HEK293 (cell line): ENCODE data around the gene PHF20.

Source experiments
- CTCF ChIA-PET: fragments of 350-600 bp; formaldehyde crosslinking; extraction: SDS; loops from one replicate; lab custom pipeline; 2021; ENCODE audit warnings: antibody characterized with exemption; lab: Yijun Ruan, JAX
- POLR2A ChIA-PET: fragments of 300-600 bp; formaldehyde crosslinking; extraction: SDS; loops from one replicate; lab custom pipeline; 2020; ENCODE audit warnings: antibody characterized with exemption, inconsistent platforms; lab: Yijun Ruan, JAX
- H3K27ac ChIP-seq: fragments of 200-500 bp; sonication (Bioruptor generic); 2 replicates; pipeline ENCODE4 v1.5.1; 2014; ENCODE audit warnings: low read depth, low read length, control low read depth, inconsistent platforms; ENCODE audit errors: extremely low read depth
- H3K36me3 ChIP-seq, 2 experiments: fragments of 200-500 bp in 1 of 2; sonication (Bioruptor generic) in 1 of 2; 1 replicate in 1 of 2; 2 replicates in 1 of 2; pipeline ENCODE4 v1.5.1; 2014 to 2017; ENCODE audit warnings: inconsistent platforms in 2 of 2, low read length in 2 of 2; ENCODE audit not compliant: control insufficient read depth in 2 of 2, insufficient read depth in 1 of 2
- H3K4me1 ChIP-seq: fragments of 200-500 bp; sonication (Bioruptor generic); 2 replicates; pipeline ENCODE4 v1.5.1; 2014; ENCODE audit warnings: mild to moderate bottlenecking, low read length, inconsistent platforms; ENCODE audit not compliant: control insufficient read depth, insufficient read depth
- H3K4me3 ChIP-seq: 2 replicates; pipeline ENCODE4 v1.5.1; 2011; ENCODE audit warnings: low read depth, mild to moderate bottlenecking, control low read depth, low read length, moderate library complexity
- H3K9me3 ChIP-seq: fragments of 200-500 bp; sonication (Bioruptor generic); 2 replicates; pipeline ENCODE4 v1.5.1; 2014; ENCODE audit warnings: low read depth, low read length, inconsistent platforms; ENCODE audit not compliant: control insufficient read depth, insufficient read depth
- BCL6B ChIP-seq: fragments of 450-650 bp; formaldehyde crosslinking; IDR thresholded peaks from 2 replicates; pipeline ENCODE4 v1.5.1; 2017; ENCODE audit warnings: missing biosample characterization, missing genetic modification characterization
- OVOL3 ChIP-seq: fragments of 450-650 bp; formaldehyde crosslinking; IDR thresholded peaks from 2 replicates; pipeline ENCODE4 v1.5.1; 2016; ENCODE audit warnings: missing biosample characterization, missing genetic modification characterization
- PRDM2 ChIP-seq: fragments of 450-650 bp; formaldehyde crosslinking; IDR thresholded peaks from 2 replicates; pipeline ENCODE4 v1.5.1; 2016; ENCODE audit warnings: missing biosample characterization, missing genetic modification characterization, borderline replicate concordance
- PRDM6 ChIP-seq: fragments of 450-650 bp; formaldehyde crosslinking; IDR thresholded peaks from 2 replicates; pipeline ENCODE4 v1.5.1; 2017; ENCODE audit warnings: missing biosample characterization, missing genetic modification characterization
- ZNF202 ChIP-seq: fragments of 450-650 bp; formaldehyde crosslinking; IDR thresholded peaks from 2 replicates; pipeline ENCODE4 v1.5.1; 2016; ENCODE audit warnings: missing biosample characterization, missing genetic modification characterization, borderline replicate concordance
- ZNF311 ChIP-seq: fragments of 450-650 bp; formaldehyde crosslinking; IDR thresholded peaks from 2 replicates; pipeline ENCODE4 v1.5.1; 2017; ENCODE audit warnings: missing biosample characterization, missing genetic modification characterization, borderline replicate concordance
- ZNF473 ChIP-seq: fragments of 450-650 bp; formaldehyde crosslinking; IDR thresholded peaks from 2 replicates; pipeline ENCODE4 v1.5.1; 2017; ENCODE audit warnings: missing biosample characterization, missing genetic modification characterization
- ZNF555 ChIP-seq: fragments of 450-650 bp; formaldehyde crosslinking; conservative IDR thresholded peaks from 2 replicates; pipeline ENCODE4 v1.5.1; 2017; ENCODE audit warnings: missing biosample characterization, mild to moderate bottlenecking, missing genetic modification characterization, inconsistent platforms
- ZNF704 ChIP-seq: fragments of 450-650 bp; formaldehyde crosslinking; IDR thresholded peaks from 2 replicates; pipeline ENCODE4 v1.5.1; 2016; ENCODE audit warnings: missing biosample characterization, missing genetic modification characterization
- ZNF791 ChIP-seq: fragments of 450-650 bp; formaldehyde crosslinking; IDR thresholded peaks from 2 replicates; pipeline ENCODE4 v1.5.1; 2016; ENCODE audit warnings: missing biosample characterization, missing genetic modification characterization
- ZXDB ChIP-seq: fragments of 450-650 bp; formaldehyde crosslinking; IDR thresholded peaks from 2 replicates; pipeline ENCODE4 v1.5.1; 2016; ENCODE audit warnings: missing biosample characterization, missing genetic modification characterization
- TF ChIP-seq, protein P1 (sequence below): fragments of 450-650 bp; formaldehyde crosslinking; IDR thresholded peaks from 2 replicates; pipeline ENCODE4 v1.5.1; 2016; ENCODE audit warnings: missing biosample characterization, missing genetic modification characterization
- TF ChIP-seq, protein P2 (sequence below): fragments of 450-650 bp; formaldehyde crosslinking; IDR thresholded peaks from 2 replicates; pipeline ENCODE4 v1.5.1; 2016; ENCODE audit warnings: missing biosample characterization, missing genetic modification characterization
- TF ChIP-seq, protein P3 (sequence below): fragments of 450-650 bp; formaldehyde crosslinking; IDR thresholded peaks from 2 replicates; pipeline ENCODE4 v1.5.1; 2016; ENCODE audit warnings: missing biosample characterization, missing genetic modification characterization
- TF ChIP-seq, protein P4 (sequence below): fragments of 450-650 bp; formaldehyde crosslinking; IDR thresholded peaks from 2 replicates; pipeline ENCODE4 v1.5.1; 2017; ENCODE audit warnings: missing biosample characterization, missing genetic modification characterization

PHF20 gene

GRCh38 chr20:35729283-35729807 is 42.5 kb upstream of the PHF20 start (continued):
- TF ChIP-seq PRDM6 (no peak), ZNF791 (tag by site-specific recombination) (no peak)
- TF ChIP-seq, protein P1, sequence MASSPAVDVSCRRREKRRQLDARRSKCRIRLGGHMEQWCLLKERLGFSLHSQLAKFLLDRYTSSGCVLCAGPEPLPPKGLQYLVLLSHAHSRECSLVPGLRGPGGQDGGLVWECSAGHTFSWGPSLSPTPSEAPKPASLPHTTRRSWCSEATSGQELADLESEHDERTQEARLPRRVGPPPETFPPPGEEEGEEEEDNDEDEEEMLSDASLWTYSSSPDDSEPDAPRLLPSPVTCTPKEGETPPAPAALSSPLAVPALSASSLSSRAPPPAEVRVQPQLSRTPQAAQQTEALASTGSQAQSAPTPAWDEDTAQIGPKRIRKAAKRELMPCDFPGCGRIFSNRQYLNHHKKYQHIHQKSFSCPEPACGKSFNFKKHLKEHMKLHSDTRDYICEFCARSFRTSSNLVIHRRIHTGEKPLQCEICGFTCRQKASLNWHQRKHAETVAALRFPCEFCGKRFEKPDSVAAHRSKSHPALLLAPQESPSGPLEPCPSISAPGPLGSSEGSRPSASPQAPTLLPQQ (tag by site-specific recombination) = no peak
- TF ChIP-seq, all 188 proteins: peak for 0

DNA sequence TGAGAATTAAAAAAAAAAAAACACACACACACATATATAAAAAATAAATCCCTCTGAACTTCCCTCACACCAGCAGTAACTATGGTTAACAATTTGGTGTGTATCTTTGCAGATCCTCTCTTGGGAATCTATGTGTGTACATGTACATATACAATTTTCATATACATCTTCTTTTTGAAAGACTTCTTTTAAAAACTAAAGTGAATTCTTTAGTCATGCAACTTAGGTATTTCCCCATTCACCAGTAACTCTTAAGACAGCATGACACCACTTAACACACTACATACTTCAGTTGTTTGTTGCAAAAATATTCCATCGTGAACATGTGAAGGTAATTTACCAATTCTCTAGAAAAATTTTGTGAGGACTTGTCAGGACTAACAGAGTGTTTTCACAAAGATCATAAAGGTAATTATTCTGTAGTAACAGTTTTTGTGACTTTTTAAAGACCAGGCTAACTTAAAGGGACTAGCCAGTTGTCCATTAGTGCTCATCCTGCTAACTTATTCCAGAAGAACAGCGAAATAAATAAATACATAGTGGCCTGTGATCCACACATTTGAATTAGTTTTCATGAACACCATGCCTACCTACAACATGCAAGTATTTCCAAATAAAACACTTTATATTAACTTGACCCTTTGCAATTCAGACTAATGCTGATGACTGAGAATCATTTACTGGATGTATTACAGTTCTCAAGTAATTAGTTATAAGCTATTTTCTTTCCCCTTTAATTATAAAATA is 41.8 kb upstream of the PHF20 start:
- Histone ChIP-seq H3K9me3 (no peaks in the 10 kb centered on the region), H3K27ac (no peak overlapping the region), H3K36me3 (peaks cover 82 to 98% of the 10 kb centered on the region in 2 experiments), H3K4me1 (no peaks in the 10 kb centered on the region), H3K4me3 (no peak overlapping the region)
- TF ChIP-seq PRDM2 (no peak), ZNF311 (tag by site-specific recombination) (no peak), ZXDB (tag by site-specific recombination) (no peak), ZNF202 (no peak), BCL6B (tag by site-specific recombination) (no peak), ZNF473 (tag by site-specific recombination) (no peak), ZNF704 (tag by site-specific recombination) (no peak), OVOL3 (no peak), ZNF555 (tag by site-specific recombination) (no peak)
- TF ChIP-seq, protein P2, sequence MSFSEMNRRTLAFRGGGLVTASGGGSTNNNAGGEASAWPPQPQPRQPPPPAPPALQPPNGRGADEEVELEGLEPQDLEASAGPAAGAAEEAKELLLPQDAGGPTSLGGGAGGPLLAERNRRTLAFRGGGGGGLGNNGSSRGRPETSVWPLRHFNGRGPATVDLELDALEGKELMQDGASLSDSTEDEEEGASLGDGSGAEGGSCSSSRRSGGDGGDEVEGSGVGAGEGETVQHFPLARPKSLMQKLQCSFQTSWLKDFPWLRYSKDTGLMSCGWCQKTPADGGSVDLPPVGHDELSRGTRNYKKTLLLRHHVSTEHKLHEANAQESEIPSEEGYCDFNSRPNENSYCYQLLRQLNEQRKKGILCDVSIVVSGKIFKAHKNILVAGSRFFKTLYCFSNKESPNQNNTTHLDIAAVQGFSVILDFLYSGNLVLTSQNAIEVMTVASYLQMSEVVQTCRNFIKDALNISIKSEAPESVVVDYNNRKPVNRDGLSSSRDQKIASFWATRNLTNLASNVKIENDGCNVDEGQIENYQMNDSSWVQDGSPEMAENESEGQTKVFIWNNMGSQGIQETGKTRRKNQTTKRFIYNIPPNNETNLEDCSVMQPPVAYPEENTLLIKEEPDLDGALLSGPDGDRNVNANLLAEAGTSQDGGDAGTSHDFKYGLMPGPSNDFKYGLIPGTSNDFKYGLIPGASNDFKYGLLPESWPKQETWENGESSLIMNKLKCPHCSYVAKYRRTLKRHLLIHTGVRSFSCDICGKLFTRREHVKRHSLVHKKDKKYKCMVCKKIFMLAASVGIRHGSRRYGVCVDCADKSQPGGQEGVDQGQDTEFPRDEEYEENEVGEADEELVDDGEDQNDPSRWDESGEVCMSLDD (tag by site-specific recombination) = no peak
- TF ChIP-seq, protein P3, sequence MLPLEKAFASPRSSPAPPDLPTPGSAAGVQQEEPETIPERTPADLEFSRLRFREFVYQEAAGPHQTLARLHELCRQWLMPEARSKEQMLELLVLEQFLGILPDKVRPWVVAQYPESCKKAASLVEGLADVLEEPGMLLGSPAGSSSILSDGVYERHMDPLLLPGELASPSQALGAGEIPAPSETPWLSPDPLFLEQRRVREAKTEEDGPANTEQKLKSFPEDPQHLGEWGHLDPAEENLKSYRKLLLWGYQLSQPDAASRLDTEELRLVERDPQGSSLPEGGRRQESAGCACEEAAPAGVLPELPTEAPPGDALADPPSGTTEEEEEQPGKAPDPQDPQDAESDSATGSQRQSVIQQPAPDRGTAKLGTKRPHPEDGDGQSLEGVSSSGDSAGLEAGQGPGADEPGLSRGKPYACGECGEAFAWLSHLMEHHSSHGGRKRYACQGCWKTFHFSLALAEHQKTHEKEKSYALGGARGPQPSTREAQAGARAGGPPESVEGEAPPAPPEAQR (tag by site-specific recombination) = no peak
- TF ChIP-seq, protein P4, sequence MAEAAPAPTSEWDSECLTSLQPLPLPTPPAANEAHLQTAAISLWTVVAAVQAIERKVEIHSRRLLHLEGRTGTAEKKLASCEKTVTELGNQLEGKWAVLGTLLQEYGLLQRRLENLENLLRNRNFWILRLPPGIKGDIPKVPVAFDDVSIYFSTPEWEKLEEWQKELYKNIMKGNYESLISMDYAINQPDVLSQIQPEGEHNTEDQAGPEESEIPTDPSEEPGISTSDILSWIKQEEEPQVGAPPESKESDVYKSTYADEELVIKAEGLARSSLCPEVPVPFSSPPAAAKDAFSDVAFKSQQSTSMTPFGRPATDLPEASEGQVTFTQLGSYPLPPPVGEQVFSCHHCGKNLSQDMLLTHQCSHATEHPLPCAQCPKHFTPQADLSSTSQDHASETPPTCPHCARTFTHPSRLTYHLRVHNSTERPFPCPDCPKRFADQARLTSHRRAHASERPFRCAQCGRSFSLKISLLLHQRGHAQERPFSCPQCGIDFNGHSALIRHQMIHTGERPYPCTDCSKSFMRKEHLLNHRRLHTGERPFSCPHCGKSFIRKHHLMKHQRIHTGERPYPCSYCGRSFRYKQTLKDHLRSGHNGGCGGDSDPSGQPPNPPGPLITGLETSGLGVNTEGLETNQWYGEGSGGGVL (tag by site-specific recombination) = no peak
- POLR2A ChIA-PET = interaction anchor here (1.5 to 2.3 kb wide), 3 partner anchors 10 to 12 kb away, joined by 10 to 21 read pairs (median 13); partner anchors contain the start of gene RBM39
- CTCF ChIA-PET = interaction anchor here (1.1 kb wide), 1 partner anchor 154 kb away, joined by 3 read pairs; no protein-coding TSS in a partner anchor
